Measurements from ENCODE around the gene CNTNAP2. TPM values are rescaled to one million over a fixed set of nuclear protein-coding genes. Genes with fewer than 3 reads are reported as not detected.
"Not testable (repeated sequence)": the region's sequence is repeated elsewhere in the genome, so short reads cannot be mapped to it uniquely, and the experiment has no call there.

CNTNAP2 gene
- total RNA-seq, 1 donor: 7.6 TPM

GRCh38 chr7:147096629-147097028 is 980.0 kb downstream of the CNTNAP2 start:
- Histone ChIP-seq H3K36me3 (ENCODE audit: insufficient read depth, low read length) (no peaks in the 10 kb centered on the region), H2AFZ (ENCODE audit: low read length) (no peak overlapping the region), H3K4me1 (ENCODE audit: insufficient read depth, low read length) (no peaks in the 10 kb centered on the region), H3K27me3 (ENCODE audit: insufficient read depth, low read length) (no peaks in the 10 kb centered on the region), H3K4me2 (ENCODE audit: insufficient read depth, low read length) (no peak overlapping the region), H4K20me1 (ENCODE audit: insufficient read depth, low read length) (no peaks in the 10 kb centered on the region), H3K27ac (ENCODE audit: low read depth, low read length) (no peak overlapping the region), H3K9me3 (ENCODE audit: low read depth, low read length) (no peaks in the 10 kb centered on the region), H3K79me2 (ENCODE audit: insufficient read depth, low read length) (no peaks in the 10 kb centered on the region), H3K4me3 (ENCODE audit: insufficient read depth, low read length) (no peak overlapping the region)
- TF ChIP-seq, protein P1, sequence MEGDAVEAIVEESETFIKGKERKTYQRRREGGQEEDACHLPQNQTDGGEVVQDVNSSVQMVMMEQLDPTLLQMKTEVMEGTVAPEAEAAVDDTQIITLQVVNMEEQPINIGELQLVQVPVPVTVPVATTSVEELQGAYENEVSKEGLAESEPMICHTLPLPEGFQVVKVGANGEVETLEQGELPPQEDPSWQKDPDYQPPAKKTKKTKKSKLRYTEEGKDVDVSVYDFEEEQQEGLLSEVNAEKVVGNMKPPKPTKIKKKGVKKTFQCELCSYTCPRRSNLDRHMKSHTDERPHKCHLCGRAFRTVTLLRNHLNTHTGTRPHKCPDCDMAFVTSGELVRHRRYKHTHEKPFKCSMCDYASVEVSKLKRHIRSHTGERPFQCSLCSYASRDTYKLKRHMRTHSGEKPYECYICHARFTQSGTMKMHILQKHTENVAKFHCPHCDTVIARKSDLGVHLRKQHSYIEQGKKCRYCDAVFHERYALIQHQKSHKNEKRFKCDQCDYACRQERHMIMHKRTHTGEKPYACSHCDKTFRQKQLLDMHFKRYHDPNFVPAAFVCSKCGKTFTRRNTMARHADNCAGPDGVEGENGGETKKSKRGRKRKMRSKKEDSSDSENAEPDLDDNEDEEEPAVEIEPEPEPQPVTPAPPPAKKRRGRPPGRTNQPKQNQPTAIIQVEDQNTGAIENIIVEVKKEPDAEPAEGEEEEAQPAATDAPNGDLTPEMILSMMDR (IDR thresholded peaks at IDR 0.05; ENCODE audit: extremely low read depth, low read depth, low read length): no peak
- DNase-seq (ENCODE audit: insufficient read length, low spot score, missing footprints): no peak

DNA sequence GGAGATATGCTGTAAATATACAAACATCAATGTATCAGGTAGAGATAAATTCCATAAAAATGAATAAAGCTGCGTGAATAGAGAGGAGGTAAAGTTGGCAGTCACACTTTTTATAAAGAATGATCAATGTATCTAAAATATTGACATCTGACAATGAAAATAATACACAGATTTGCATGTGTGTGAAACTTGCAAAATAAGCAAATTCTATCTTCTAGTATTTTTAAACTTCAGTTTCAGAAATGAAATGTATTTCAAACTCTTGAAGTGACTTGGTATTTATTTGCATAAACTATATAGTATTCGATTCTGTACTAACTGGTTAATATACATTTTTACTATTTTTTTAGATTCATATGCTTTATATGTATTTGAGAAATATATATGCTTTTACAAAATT is 986.6 kb downstream of the CNTNAP2 start:
- H4K20me1 ChIP-seq (ENCODE audit: insufficient read depth, low read length): no peaks in the 10 kb centered on the region
- no peak overlapping the region for H3K4me2 ChIP-seq (ENCODE audit: insufficient read depth, low read length)
- no peaks in the 10 kb centered on the region for H3K79me2 ChIP-seq (ENCODE audit: insufficient read depth, low read length)
- H3K27me3 ChIP-seq (ENCODE audit: insufficient read depth, low read length): no peaks in the 10 kb centered on the region
- no peak for DNase-seq (ENCODE audit: insufficient read length, low spot score, missing footprints)
- no peak overlapping the region for H2AFZ ChIP-seq (ENCODE audit: low read length)
- TF ChIP-seq, protein P1 (IDR thresholded peaks at IDR 0.05; ENCODE audit: extremely low read depth, low read depth, low read length): no peak
- no peak overlapping the region for H3K27ac ChIP-seq (ENCODE audit: low read depth, low read length)
- H3K4me1 ChIP-seq (ENCODE audit: insufficient read depth, low read length): no peaks in the 10 kb centered on the region
- no peak overlapping the region for H3K4me3 ChIP-seq (ENCODE audit: insufficient read depth, low read length)
- H3K9me3 ChIP-seq (ENCODE audit: low read depth, low read length): no peaks in the 10 kb centered on the region
- no peaks in the 10 kb centered on the region for H3K36me3 ChIP-seq (ENCODE audit: insufficient read depth, low read length)

GRCh38 chr7:147106746-147107145 is 990.1 kb downstream of the CNTNAP2 start:
- Histone ChIP-seq H2AFZ (ENCODE audit: low read length) (no peak overlapping the region), H3K9me3 (ENCODE audit: low read depth, low read length) (no peaks in the 10 kb centered on the region), H3K4me3 (ENCODE audit: insufficient read depth, low read length) (no peak overlapping the region), H3K4me1 (ENCODE audit: insufficient read depth, low read length) (no peaks in the 10 kb centered on the region), H3K27ac (ENCODE audit: low read depth, low read length) (no peak overlapping the region), H4K20me1 (ENCODE audit: insufficient read depth, low read length) (no peaks in the 10 kb centered on the region), H3K79me2 (ENCODE audit: insufficient read depth, low read length) (no peaks in the 10 kb centered on the region), H3K36me3 (ENCODE audit: insufficient read depth, low read length) (no peaks in the 10 kb centered on the region), H3K27me3 (ENCODE audit: insufficient read depth, low read length) (no peaks in the 10 kb centered on the region), H3K4me2 (ENCODE audit: insufficient read depth, low read length) (no peak overlapping the region)
- TF ChIP-seq, protein P1 (IDR thresholded peaks at IDR 0.05; ENCODE audit: extremely low read depth, low read depth, low read length): no peak
- DNase-seq (ENCODE audit: insufficient read length, low spot score, missing footprints): no peak

DNA sequence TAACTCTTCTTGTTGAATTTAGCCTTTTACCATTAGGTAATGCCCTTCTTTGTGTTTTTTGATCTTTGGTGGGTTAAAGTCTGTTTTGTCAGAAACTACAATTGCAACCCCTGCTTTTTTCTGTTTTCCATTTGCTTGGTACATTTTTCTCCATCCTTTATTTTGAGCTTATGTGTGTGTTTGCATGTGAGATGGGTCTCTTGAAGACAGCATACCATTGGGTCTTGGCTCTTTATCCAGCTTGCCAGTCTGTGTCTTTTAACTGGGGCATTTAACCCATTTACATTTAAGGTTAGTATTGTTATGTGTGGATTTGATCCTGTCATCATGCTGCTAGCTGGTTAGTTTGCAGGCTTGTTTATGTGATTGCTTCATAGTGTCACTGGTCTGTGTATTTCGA is 997.9 kb downstream of the CNTNAP2 start:
- H3K79me2 ChIP-seq (ENCODE audit: insufficient read depth, low read length); H3K4me1 ChIP-seq (ENCODE audit: insufficient read depth, low read length); H3K27ac ChIP-seq (ENCODE audit: low read depth, low read length); H3K27me3 ChIP-seq (ENCODE audit: insufficient read depth, low read length); H4K20me1 ChIP-seq (ENCODE audit: insufficient read depth, low read length); H3K9me3 ChIP-seq (ENCODE audit: low read depth, low read length); H3K36me3 ChIP-seq (ENCODE audit: insufficient read depth, low read length); H3K4me3 ChIP-seq (ENCODE audit: insufficient read depth, low read length); H2AFZ ChIP-seq (ENCODE audit: low read length); DNase-seq (ENCODE audit: insufficient read length, low spot score, missing footprints); H3K4me2 ChIP-seq (ENCODE audit: insufficient read depth, low read length): not testable (repeated sequence)
